Central memory CD8-positive, alpha-beta T cell (primary cell): ENCODE measurements around the gene CCDC8.
"Not testable (repeated sequence)": the region's sequence is repeated elsewhere in the genome, so short reads cannot be mapped to it uniquely, and the experiment has no call there.

Experiments used
- ATAC-seq: fragments of 150-1000 bp; cut with Tn5 transposase; replicated peaks from 2 replicates; pipeline ENCODE4 v1.10.0; 2022; ENCODE audit warnings: mild to moderate bottlenecking, moderate FRiP score, moderate number of reproducible peaks; ENCODE audit not compliant: poor library complexity, severe bottlenecking; ENCODE audit errors: extremely low read depth
- DNase-seq, 2 donors: peaks; one replicate each; pipeline ENCODE4 v3.0.0; 2021; ENCODE audit warnings: low spot score in 2 of 2
- H3K27ac Mint-ChIP-seq: one replicate; pipeline ENCODE4 v1.8.0; 2022; ENCODE audit warnings: low read depth, mild to moderate bottlenecking, moderate library complexity, mixed read lengths
- H3K27me3 Mint-ChIP-seq: one replicate; pipeline ENCODE4 v1.8.0; 2022; ENCODE audit warnings: mixed read lengths
- H3K36me3 Mint-ChIP-seq: one replicate; pipeline ENCODE4 v1.8.0; 2022; ENCODE audit warnings: mild to moderate bottlenecking, moderate library complexity, mixed read lengths; ENCODE audit not compliant: insufficient read depth
- H3K4me1 Mint-ChIP-seq: one replicate; pipeline ENCODE4 v1.8.0; 2022; ENCODE audit warnings: mixed read lengths
- H3K4me3 Mint-ChIP-seq: one replicate; pipeline ENCODE4 v1.8.0; 2022; ENCODE audit warnings: mild to moderate bottlenecking, moderate library complexity, mixed read lengths
- H3K9me3 Mint-ChIP-seq: one replicate; pipeline ENCODE4 v1.8.0; 2022; ENCODE audit warnings: mixed read lengths

The CCDC8 gene

GRCh38 chr19:46426035-46426505 lies 12.7 kb upstream of the CCDC8 start:
- Mint-ChIP-seq H3K4me3 (peak overlapping the region; percentile 76), H3K4me1 (peaks cover 33% of the 10 kb centered on the region), H3K27ac (no peak overlapping the region), H3K36me3 (peaks cover 5% of the 10 kb centered on the region), H3K9me3 (no peaks in the 10 kb centered on the region), H3K27me3 (peaks cover 77% of the 10 kb centered on the region)
- no peak for ATAC-seq
- no peak for DNase-seq

- H3K27ac Mint-ChIP-seq: no peak overlapping the region
- H3K36me3 Mint-ChIP-seq: peaks cover 2% of the 10 kb centered on the region
- H3K27me3 Mint-ChIP-seq: peaks cover 74% of the 10 kb centered on the region
- H3K9me3 Mint-ChIP-seq: no peaks in the 10 kb centered on the region
- H3K4me3 Mint-ChIP-seq: no peak overlapping the region
- DNase-seq (no peak), ATAC-seq (no peak)
- peaks cover 21% of the 10 kb centered on the region for H3K4me1 Mint-ChIP-seq
Measured at GRCh38 chr19:46423188-46423587, 9.8 kb upstream of the CCDC8 start.

DNA sequence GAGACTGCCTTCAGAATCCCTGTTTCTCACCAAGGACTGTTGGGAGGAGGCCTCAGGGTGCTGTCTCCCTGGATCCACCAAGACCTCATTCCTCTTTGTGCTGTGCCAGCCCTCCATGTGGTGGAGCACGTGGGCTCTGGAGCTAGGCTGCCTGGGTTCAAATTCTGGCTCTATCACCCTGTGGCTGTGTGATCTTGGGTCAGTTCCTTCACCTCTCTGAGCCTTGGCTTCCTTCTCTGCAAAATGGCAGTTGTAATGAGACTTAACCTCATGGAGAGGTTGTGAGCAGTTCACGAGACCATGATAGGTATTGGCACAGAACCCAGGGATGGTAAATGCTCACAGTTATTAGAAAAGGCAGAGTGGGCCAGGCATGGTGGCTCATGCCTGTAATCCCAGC lies 9.0 kb upstream of the CCDC8 start:
- peaks cover 66% of the 10 kb centered on the region for H3K27me3 Mint-ChIP-seq
- H3K9me3 Mint-ChIP-seq: no peaks in the 10 kb centered on the region
- H3K4me3 Mint-ChIP-seq: no peak overlapping the region
- DNase-seq: no peak
- H3K36me3 Mint-ChIP-seq: peaks cover 2% of the 10 kb centered on the region
- H3K27ac Mint-ChIP-seq: no peak overlapping the region
- ATAC-seq: no peak
- peaks cover 13% of the 10 kb centered on the region for H3K4me1 Mint-ChIP-seq

GRCh38 chr19:46420056-46420455 lies 6.7 kb upstream of the CCDC8 start:
- peaks cover 67% of the 10 kb centered on the region for H3K27me3 Mint-ChIP-seq
- ATAC-seq (no peak), DNase-seq (no peak)
- H3K27ac Mint-ChIP-seq: no peak overlapping the region
- H3K4me1 Mint-ChIP-seq: no peaks in the 10 kb centered on the region
- no peaks in the 10 kb centered on the region for H3K36me3 Mint-ChIP-seq
- no peaks in the 10 kb centered on the region for H3K9me3 Mint-ChIP-seq
- no peak overlapping the region for H3K4me3 Mint-ChIP-seq

DNA sequence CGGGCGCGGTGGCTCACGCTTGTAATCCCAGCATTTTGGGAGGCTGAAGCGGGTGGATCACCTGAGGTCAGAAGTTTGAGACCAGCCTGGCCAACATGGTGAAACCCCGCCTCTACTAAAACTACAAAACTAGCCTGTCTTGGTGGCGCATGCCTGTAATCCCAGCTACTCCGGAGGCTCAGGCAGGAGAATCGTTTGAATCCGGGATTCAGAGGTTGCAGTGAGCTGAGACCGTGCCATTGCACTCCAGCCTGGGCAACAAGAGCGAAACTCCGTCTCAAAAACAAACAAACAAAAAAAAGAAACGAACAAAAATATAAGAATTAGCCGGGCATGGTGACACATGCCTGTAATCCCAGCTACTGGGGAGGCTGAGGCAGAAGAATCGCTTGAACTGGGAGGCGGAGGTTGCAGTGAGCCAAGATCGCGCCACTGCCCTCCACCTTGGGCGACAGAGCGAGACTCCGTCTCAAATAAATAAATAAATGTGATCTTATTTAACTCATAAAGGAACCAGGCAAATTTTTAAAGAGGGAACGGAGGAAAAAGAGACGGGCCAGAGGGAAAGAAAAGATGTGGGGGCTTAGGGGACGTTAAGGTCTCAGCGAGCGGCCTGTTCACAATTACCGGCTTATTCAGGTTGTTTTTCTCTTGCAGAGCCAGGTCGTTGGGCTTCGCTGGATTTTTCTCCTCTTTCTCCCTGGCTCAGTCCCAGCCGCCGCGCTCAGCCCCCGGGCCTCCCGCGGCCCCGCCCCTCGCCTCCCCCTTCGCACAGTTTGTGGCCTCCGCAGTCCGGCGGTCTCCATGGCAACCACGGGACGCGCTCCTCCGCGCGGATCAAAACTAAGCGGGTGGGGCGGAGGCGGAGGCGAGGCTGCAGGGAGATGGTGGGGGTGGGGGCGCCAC lies 2.7 kb upstream of the CCDC8 start:
- H3K4me1 Mint-ChIP-seq, H3K9me3 Mint-ChIP-seq, DNase-seq, H3K27ac Mint-ChIP-seq, H3K4me3 Mint-ChIP-seq, ATAC-seq, H3K36me3 Mint-ChIP-seq: not testable (repeated sequence)
- peaks cover 82% of the 10 kb centered on the region for H3K27me3 Mint-ChIP-seq

GRCh38 chr19:46414899-46415298 lies 1.5 kb upstream of the CCDC8 start:
- not testable (repeated sequence) for H3K4me3 Mint-ChIP-seq, ATAC-seq, H3K27ac Mint-ChIP-seq, H3K4me1 Mint-ChIP-seq, H3K9me3 Mint-ChIP-seq, H3K36me3 Mint-ChIP-seq, DNase-seq
- H3K27me3 Mint-ChIP-seq: peaks cover 84% of the 10 kb centered on the region

GRCh38 chr19:46412650-46413261 lies 608 bp downstream of the CCDC8 start:
- H3K27me3 Mint-ChIP-seq: peaks cover 83% of the 10 kb centered on the region
- DNase-seq: no peak
- H3K27ac Mint-ChIP-seq: no peak overlapping the region
- H3K9me3 Mint-ChIP-seq: no peaks in the 10 kb centered on the region
- no peak overlapping the region for H3K4me3 Mint-ChIP-seq
- peaks cover 2% of the 10 kb centered on the region for H3K36me3 Mint-ChIP-seq
- peaks cover 7% of the 10 kb centered on the region for H3K4me1 Mint-ChIP-seq
- no peak for ATAC-seq

DNA sequence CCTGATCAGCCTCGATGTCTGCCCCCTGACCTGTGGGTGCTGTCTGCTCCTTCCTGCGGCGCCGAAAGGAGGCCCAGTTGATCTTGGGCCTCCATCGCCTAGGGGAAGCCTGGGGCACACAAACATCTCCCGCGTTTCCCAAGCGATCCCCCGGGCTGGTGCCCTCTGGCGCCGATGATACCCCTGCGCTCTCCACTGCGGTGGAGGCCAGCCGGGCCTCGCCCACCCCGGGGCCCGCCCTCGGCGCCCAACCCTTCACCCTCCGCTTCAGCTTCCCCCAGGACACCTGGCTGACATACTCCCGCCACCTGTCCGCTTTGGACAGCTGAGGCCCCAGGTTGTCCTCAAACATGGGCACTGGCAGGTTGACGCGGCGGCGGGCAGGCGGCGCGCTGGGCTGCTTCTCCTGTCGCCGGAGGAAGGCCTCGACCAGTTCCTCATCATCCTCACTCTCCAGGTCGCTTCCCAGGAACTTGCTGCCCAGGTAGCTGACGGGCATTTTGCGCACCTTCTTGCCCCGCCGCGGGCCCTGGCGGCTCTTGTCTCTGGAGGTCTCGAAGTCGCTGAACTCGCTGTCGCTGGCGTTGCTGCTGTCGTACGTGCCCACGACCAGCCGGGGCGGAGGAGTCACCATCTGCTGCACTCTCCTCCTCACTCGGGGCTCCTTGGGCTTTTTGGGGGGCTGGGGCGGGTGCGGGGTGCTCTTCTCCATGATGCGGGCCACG lies 1.3 kb downstream of the CCDC8 start:
- no peaks in the 10 kb centered on the region for H3K9me3 Mint-ChIP-seq
- peaks cover 88% of the 10 kb centered on the region for H3K27me3 Mint-ChIP-seq
- ATAC-seq (no peak), DNase-seq (no peak)
- H3K27ac Mint-ChIP-seq: no peak overlapping the region
- no peak overlapping the region for H3K4me3 Mint-ChIP-seq
- peaks cover 2% of the 10 kb centered on the region for H3K36me3 Mint-ChIP-seq
- H3K4me1 Mint-ChIP-seq: peaks cover 7% of the 10 kb centered on the region

- H3K9me3 Mint-ChIP-seq: no peaks in the 10 kb centered on the region
Measured at GRCh38 chr19:46411088-46411924, 2.1 kb downstream of the CCDC8 start.

GRCh38 chr19:46410205-46411087 lies 2.9 kb downstream of the CCDC8 start:
- H3K4me1 Mint-ChIP-seq: peaks cover 7% of the 10 kb centered on the region
- DNase-seq: no peak
- H3K9me3 Mint-ChIP-seq: no peaks in the 10 kb centered on the region
- peaks cover 85% of the 10 kb centered on the region for H3K27me3 Mint-ChIP-seq
- peaks cover 2% of the 10 kb centered on the region for H3K36me3 Mint-ChIP-seq
- no peak overlapping the region for H3K27ac Mint-ChIP-seq
- H3K4me3 Mint-ChIP-seq: no peak overlapping the region
- ATAC-seq: no peak

More at GRCh38 chr19:46411088-46411924, 2.1 kb downstream of the CCDC8 start:
- peaks cover 88% of the 10 kb centered on the region for H3K27me3 Mint-ChIP-seq
- H3K4me3 Mint-ChIP-seq: no peak overlapping the region
- H3K4me1 Mint-ChIP-seq: peaks cover 7% of the 10 kb centered on the region
- no peak overlapping the region for H3K27ac Mint-ChIP-seq
- H3K36me3 Mint-ChIP-seq: peaks cover 2% of the 10 kb centered on the region
- DNase-seq (no peak), ATAC-seq (no peak)

DNA sequence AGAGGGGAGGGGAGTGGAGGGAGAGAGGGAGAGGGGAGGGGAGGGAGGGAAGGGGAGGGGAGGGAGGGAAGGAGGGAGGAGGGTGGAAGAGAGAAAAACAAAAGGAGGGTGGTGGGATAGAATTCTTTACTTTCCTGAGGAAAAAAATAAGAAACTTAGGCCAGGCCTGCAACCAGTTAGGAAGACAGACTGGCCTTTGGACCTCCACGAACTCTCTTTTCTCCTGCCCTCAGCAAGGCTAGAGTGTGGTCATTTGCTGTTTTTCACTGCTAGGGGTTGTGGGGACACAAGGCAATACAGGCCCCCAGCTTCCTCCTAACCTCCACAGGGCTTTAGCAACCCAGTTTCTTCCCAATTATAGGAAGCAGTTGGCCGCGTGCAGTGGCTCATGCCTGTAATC lies 4.2 kb downstream of the CCDC8 start:
- Mint-ChIP-seq H3K4me1 (peaks cover 14% of the 10 kb centered on the region), H3K27me3 (peaks cover 80% of the 10 kb centered on the region), H3K9me3 (no peaks in the 10 kb centered on the region), H3K27ac (no peak overlapping the region), H3K4me3 (no peak overlapping the region), H3K36me3 (peaks cover 2% of the 10 kb centered on the region)
- DNase-seq (no peak), ATAC-seq (no peak)
